Urothelium cell line (cell line): ENCODE data around the gene VWDE.
A peak's percentile ranks its signal among the peaks of the same experiment; 100 is the strongest.
"Not testable (repeated sequence)": the region's sequence is repeated elsewhere in the genome, so short reads cannot be mapped to it uniquely, and the experiment has no call there.

Experiments used
- DNase-seq: peaks from one replicate; pipeline ENCODE4 v3.0.0; 2011; ENCODE audit warnings: low spot score, mixed read lengths
- FAIRE-seq: peaks from 2 replicates; lab custom pipeline; 2011; peaks lifted over from hg19 to GRCh38; lab: Jason Lieb, UNC

The VWDE gene

GRCh38 chr7:12402365-12402725 is 1.3 kb downstream of the VWDE start:
- no peak for FAIRE-seq
- no peak for DNase-seq

- DNase-seq (no peak), FAIRE-seq (no peak)
Observed at GRCh38 chr7:12401538-12402364, 1.9 kb downstream of the VWDE start.

GRCh38 chr7:12398186-12398585 is 5.5 kb downstream of the VWDE start:
- FAIRE-seq, result no peak
- no peak for DNase-seq

GRCh38 chr7:12397671-12398070 is 6.0 kb downstream of the VWDE start:
- DNase-seq, result no peak
- FAIRE-seq, result no peak

- not testable (repeated sequence) for FAIRE-seq, DNase-seq
Observed at GRCh38 chr7:12396670-12397069, 7.0 kb downstream of the VWDE start.

GRCh38 chr7:12391922-12392615 is 11.6 kb downstream of the VWDE start:
- DNase-seq (no peak), FAIRE-seq (no peak)

- FAIRE-seq (peak; percentile 56), DNase-seq (peak; percentile 55)
Observed at GRCh38 chr7:12389089-12389700, 14.5 kb downstream of the VWDE start.

- DNase-seq, result no peak
- FAIRE-seq, result no peak
Observed at GRCh38 chr7:12386313-12386740, 17.3 kb downstream of the VWDE start.

GRCh38 chr7:12385364-12385786 is 18.3 kb downstream of the VWDE start:
- DNase-seq (no peak), FAIRE-seq (no peak)

- FAIRE-seq, result no peak
- no peak for DNase-seq
Observed at GRCh38 chr7:12383377-12383776, 20.3 kb downstream of the VWDE start.

GRCh38 chr7:12378389-12378788 is 25.3 kb downstream of the VWDE start:
- FAIRE-seq (no peak), DNase-seq (no peak)

- FAIRE-seq (no peak), DNase-seq (no peak)
Observed at GRCh38 chr7:12377406-12377805, 26.3 kb downstream of the VWDE start.

GRCh38 chr7:12373580-12374263 is 29.9 kb downstream of the VWDE start:
- no peak for DNase-seq
- no peak for FAIRE-seq

- DNase-seq (no peak), FAIRE-seq (no peak)
Observed at GRCh38 chr7:12370249-12370648, 33.4 kb downstream of the VWDE start.

- no peak for FAIRE-seq
Observed at GRCh38 chr7:12369756-12370155, 33.9 kb downstream of the VWDE start.

GRCh38 chr7:12369072-12369471 is 34.6 kb downstream of the VWDE start:
- no peak for DNase-seq
- FAIRE-seq, result no peak

More at GRCh38 chr7:12369756-12370155, 33.9 kb downstream of the VWDE start:
- no peak for DNase-seq

GRCh38 chr7:12360948-12361347 is 42.7 kb downstream of the VWDE start:
- FAIRE-seq (no peak), DNase-seq (no peak)

GRCh38 chr7:12358694-12359093 is 45.0 kb downstream of the VWDE start:
- DNase-seq, result no peak
- no peak for FAIRE-seq

- FAIRE-seq (no peak), DNase-seq (no peak)
Observed at GRCh38 chr7:12357508-12357907, 46.2 kb downstream of the VWDE start.

GRCh38 chr7:12351843-12352242 is 51.8 kb downstream of the VWDE start:
- DNase-seq (no peak), FAIRE-seq (no peak)

GRCh38 chr7:12350971-12351370 is 52.7 kb downstream of the VWDE start:
- no peak for FAIRE-seq
- DNase-seq, result no peak
